HG02943 (cell line): ENCODE measurements around the gene PIM3.

Experiments used
- ATAC-seq: cut with Tn5 transposase; IDR thresholded peaks from one replicate; pipeline ENCODE4 v1.9.1; 2021; ENCODE audit warnings: mild to moderate bottlenecking, low read depth, moderate library complexity; ENCODE audit not compliant: unreplicated experiment

PIM3 gene

DNA sequence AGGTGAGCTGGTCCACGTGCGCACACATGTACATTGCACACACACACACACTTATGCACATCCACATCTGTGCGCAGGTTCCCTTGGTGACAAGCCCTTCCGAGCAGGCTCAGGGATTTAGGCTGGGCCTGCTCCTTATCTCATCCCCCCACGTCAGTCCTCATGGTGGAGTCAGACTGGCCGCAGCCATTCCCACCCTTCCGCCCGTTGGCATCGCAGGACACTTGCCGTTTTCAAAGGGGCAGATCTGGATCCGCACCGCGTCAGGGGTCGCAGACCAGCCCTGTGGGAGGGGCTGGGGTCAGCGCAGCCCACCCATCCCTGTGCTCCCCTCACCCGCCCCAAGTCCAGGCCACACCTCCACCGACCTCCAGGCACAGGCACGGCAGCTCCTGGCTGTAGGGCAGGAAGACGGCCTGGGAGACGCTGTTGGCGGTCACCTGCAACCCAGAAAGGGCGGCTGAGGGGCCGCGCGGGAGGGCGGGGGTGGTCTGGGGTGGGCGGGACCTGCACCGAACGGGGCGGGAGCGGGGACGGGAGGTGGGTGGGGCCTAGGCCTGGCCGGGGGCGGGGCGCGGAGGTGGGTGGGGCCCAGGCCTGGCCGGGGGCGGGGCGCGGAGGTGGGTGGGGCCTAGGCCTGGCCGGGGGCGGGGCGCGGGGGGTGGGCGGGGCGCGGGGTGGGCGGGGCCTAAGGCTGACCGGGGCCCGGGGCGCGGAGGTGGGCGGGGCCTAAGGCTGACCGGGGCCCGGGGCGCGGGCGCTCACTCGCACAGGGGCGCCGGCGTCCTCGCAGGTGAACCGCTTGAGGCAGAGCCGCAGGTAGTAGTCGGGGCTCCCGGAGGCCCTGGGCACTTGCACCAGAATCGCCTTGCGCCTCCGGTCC lies 38.7 kb downstream of the PIM3 start:
- no peak for ATAC-seq

- no peak for ATAC-seq
These were observed 39.5 kb downstream of the PIM3 start for GRCh38 chr22:49999946-50000586.

DNA sequence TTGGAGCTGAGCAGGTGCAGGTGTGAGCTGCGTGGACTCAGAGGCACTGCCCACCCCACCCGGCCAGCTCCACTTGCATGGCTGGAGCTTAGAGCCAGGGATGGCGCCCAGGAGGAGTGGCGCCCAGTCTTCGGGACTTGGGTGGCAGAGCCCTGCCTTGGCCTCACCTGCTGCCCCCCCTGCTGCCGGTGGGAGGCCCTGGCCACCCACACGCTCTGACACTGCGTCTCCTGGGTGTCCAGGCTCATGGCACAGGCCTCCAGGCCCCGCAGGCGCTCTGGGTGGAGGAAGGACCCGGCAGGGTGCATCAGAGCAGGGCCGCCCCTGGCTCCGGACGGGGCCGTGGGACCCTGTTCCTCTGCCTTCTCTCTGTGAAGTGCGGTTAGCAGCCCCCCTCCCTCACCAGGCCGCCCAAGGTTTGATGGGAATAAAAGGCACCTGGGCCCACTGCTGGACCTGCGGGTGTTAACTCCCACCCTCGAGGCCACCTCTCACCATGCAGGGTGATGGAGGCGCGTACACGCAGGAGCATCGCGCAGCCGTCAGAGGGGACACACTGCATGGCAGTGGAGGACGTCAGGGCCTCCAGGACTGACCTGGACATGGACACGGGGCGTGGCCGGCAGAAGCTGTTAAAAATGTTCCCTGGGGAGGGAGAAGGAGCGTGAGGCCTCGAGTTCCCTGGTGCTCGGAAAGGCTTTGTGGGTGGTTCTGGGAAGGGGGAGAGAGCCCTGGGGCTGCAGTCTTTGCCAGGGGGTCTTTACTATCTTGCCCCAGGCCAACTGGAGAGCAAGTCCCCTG lies 40.2 kb downstream of the PIM3 start:
- ATAC-seq, result no peak

DNA sequence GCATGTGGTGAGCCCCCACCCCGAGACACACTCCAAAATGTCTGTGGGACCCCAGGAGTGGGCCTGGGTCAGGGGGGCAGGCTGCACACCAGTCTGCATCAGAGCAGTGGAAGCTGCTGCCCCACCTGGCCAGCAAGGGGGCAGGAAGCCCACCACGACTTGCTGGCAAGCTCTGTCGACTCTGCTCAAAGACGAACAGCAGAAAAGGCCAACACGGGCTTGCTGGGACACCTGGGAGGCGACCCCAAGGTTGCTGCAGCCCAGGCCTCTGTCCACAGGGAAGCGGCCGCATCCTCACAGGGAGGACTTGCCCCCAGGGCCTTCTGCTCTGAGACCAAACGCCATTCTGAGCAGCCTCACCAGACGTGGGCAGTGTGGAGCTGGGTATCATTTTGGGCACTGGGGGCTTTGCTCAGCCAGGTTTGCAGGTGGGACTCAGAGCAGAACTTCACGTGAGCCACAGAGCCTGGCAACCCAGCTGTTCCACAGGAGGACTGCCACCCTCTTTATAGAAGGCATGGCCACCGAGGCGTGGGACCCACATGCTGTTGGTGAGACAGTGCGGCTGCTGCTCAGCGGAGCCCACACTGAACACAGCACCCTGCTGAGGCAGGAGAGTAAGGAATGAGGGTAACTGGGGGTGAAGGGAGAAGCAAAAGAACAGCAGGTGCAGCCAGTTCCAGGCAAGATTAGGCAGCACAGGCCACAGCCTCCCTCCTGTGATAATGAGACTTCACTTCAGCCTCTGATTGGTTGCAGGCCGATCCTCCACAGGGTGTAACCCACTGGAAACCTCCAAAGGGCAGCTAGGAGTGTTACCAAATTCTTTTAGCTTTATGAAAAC lies 41.0 kb downstream of the PIM3 start:
- ATAC-seq, result no peak

DNA sequence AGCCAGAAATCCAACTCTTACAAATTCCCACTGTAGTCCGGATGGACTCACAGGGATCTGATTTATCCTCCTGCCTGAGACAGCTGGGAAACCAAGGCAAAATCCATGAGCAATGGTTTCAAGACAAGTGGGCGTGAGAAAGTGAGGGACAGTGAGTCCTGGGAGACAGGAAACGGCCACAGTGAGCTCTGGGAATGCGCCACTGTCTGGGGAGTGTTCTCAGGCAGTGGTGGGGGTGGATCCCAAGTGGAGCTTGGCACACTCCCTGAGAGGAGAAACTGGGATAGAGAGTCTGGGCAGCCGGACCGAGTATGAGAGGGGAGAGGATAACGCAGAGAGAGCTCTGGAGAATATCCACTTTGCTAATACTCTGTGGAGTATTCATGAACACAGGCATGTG lies 42.2 kb downstream of the PIM3 start:
- no peak for ATAC-seq

DNA sequence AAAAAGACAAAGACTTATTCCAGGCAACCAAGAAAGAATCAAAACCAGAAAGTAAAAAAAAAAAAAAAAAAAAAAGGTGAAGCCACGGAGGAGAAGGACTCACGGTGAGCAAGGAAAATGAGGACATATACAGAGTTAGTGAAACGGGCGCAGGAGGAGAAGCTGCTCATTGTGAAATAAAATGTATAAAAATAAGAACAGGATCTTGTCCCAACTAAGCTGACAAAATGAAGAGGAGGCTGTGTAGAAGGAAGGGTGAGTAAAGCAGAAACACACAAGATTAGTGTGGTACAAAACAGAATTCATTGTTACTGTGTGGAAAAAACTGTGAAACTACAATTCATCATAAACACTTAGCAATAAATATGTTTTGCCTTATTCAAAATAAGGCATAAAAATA lies 44.3 kb downstream of the PIM3 start:
- no peak for ATAC-seq

DNA sequence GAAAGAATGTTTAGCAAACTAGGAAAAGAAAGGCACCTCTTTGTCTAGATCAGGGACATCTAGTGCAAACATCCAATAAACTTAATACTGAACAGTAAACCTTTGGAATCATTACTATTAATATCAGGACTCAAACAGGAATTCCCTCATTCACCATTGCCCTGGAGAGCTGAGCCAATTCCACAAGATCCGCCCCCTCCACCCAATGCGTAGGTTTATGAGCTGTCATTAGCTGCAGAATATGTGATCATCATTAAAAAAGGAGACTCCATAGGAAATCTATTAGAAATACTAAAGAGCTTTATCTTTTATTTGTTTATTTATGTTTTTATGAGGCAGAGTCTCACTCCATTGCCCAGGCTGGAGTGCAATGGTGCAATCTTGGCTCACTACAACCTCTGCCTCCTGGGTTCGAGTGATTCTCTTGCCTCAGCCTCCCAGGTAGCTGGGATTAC lies 46.5 kb downstream of the PIM3 start:
- no peak for ATAC-seq

- no peak for ATAC-seq
These were observed 47.8 kb downstream of the PIM3 start for GRCh38 chr22:50008151-50009040.

DNA sequence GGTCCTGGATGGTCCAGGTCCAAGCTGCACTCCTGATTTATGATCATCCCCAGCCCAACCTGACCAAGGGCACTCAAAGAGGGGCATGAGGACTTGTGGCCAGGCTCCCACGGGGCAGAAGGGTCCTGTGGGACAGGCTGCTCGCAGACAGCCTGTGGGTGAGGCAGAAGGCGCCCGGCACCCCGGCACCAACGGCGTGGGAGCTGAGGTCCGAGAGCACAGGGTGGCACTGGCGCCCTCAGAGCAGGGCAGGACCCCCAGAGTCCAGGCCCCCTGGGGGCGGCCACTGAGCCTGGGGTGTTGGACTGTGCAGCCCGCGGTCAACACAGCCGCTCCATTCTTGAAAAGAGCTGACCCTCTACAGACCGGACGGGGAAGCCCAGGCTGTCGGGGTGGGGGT lies 48.7 kb downstream of the PIM3 start:
- ATAC-seq, result no peak

GRCh38 chr22:50009765-50010675 lies 49.4 kb downstream of the PIM3 start:
- ATAC-seq, result no peak

DNA sequence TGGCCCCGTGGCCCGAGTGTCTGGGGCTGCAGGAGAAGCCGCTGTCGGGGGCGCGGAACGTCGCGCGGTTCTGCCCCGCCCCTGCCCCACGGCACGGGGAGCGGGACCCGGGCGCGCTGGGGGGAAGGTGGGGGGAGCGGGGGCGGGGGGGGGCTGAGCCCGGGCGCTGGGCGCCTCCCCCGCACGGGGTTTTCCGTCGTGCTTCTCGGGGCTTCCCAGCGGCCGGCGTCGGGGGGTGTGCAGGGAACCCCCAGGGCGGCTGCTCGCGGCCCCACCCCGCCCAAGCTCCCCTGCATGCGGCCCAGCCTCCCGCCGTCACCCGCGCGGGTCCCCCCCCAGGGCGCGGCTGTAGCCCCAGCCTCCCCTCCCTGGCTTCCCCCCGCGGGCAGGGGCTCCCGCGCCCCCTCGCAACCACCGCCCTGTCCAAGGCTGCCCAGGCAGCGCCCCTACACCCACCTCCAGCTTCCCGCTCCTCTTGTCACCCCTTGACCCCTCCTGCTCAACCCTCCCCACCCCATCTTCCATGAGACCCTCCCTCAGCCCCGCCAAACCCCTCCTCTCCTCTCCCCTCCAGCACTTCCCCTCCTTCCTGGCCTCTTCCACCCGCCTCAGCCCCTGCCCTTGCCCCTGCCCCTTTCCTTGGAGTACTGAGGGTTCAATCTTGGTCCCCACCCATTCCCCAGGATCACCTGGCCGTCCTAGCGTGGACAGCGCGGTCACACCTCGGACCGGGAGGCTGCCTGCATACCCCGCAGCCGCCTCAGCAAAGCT lies 50.3 kb downstream of the PIM3 start:
- ATAC-seq, result no peak

DNA sequence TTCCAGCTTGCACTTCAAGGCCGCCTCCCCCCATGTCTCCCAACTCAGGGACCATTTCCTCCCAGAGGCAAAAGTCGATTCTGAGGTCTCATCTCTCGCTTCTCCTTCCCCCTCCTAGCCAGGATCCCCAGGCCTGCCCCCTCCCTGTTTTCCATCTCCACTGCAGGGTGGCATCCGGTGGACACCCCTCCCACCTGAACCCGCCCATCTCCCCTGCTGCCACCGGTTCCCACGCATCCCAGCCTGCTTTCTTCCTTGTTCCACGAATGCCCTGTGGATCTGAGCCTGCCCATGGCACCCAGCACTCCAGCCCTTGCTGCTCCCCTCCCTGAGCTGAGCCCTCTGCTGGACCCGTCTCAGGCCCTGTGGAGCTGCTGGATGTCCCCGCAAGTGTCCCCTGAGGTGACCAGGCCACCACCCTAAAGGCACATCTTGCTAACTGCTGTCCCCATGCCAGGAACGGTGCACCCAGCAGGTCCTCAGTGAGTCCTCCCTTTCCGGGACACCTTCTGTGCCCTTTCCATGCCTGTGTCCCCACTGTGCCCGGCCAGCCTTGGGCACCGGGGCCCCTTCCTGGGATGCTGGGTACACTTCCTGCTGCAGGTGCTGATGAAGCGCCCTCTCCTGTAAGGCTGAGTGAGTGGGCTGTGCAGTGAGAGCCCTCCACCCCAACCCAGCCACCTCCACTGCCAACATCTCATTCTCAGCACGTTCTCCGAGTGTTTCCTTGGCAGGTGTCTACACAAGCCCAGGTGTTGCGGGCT lies 51.1 kb downstream of the PIM3 start:
- ATAC-seq, result no peak

DNA sequence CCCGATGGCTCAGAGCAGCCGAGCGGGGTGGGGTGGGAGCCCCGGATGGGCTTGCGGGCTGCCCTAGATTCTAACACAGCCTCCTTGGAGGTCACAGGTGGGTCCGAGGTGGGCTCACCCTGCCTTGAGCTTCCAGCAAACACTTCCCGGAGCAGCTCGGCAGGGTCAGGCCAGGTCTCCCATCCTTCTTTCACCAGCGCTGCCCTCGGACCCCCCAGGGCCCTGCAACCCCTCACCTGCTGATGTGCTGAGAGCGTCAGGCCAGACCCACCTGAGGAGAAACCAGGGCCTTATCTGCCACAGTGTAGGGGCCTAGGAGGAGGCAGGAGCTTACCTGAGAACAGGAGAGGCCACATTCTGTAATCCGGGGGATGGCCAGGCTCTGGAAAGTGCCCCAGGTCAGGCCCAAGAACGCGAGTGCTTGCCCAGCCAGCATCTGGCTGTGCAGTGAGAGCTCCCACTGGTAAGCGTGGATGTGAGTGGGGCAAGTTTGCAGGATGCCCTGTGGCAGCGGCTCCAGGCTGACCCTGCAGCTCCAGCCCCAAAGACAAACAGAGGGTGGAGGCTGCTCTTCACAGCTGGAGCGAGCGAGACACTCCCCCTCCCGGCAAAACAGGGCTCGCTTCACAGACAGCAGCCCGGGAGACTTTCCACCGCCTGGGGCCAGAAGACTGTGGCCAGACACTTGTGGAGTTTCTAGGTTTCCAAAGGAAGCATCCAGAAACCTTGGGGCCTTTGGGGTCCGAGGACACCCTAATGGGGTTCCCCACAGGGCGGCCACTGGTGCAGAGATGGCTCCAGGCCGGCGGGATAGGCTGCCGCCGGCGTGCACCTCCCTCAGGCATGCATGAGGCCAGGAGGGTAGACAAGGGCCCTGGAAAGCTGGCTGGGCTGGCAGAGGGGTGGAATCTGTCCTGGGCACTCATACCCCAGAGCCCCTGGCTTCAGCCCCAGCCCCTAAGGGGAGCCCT lies 51.9 kb downstream of the PIM3 start, which contains the start of gene IL17REL:
Gene IL17REL (minus strand): TSS at position 555 of the 971 bp plus-strand sequence. CDS start 119 bp downstream, at position 436.
- no peak for ATAC-seq
